Mucosa of descending colon (tissue), 3 donors: ENCODE data around the gene RAB39B. TPM values are rescaled to one million over a fixed set of nuclear protein-coding genes. Genes with fewer than 3 reads are reported as not detected.

ENCODE experiments used
- ATAC-seq: fragments of 200-7000 bp; cut with Tn5 transposase; one replicate; pipeline ENCODE4 v1.9.1; 2020; ENCODE audit warnings: mild to moderate bottlenecking, moderate library complexity
- DNase-seq, 3 donors: peaks; one replicate each; pipeline ENCODE4 v3.0.0-alpha.2; 2020
- H3K36me3 ChIP-seq: fragments of 200-600 bp; one replicate; pipeline ENCODE4 v1.8.0; 2021; ENCODE audit warnings: low read depth, mild to moderate bottlenecking
- H3K4me1 ChIP-seq: fragments of 200-600 bp; one replicate; pipeline ENCODE4 v1.8.0; 2021; ENCODE audit warnings: low read depth, mild to moderate bottlenecking
- H3K4me3 ChIP-seq: fragments of 200-600 bp; one replicate; pipeline ENCODE4 v1.8.0; 2021; ENCODE audit warnings: mild to moderate bottlenecking
- H3K9me3 ChIP-seq: fragments of 200-600 bp; one replicate; pipeline ENCODE4 v1.8.0; 2021; ENCODE audit warnings: mild to moderate bottlenecking
- intact Hi-C, 2 donors: fragments of 100-400 bp; cut with DNase I in 1 of 2; cut with micrococcal nuclease in 1 of 2; formaldehyde crosslinking; loops; one replicate each; pipeline versions ENCODE4 v1.11.0 to v1.11.1; 2022; cut with DNase I, micrococcal nuclease
- total RNA-seq, 3 donors: library from RNA; stranded (reverse); fragmentation: NEBNext Ultra II Directional in 2 of 3; extraction: Animal tissue kit (Norgen Biotek cat#: 25700) in 2 of 3; gene quantifications; one replicate each; pipeline versions ENCODE4 v1.2.1 to v1.2.4, GENCODE V29; 2021 to 2023
- TF ChIP-seq, protein P1 (sequence below): fragments of 200-600 bp; IDR thresholded peaks from one replicate; pipeline ENCODE4 v1.8.0; 2022; ENCODE audit warnings: antibody characterized with exemption, mild to moderate bottlenecking
- donor health status: DM: no; HTN: no; CAD: no; lungs with moderate emphysema.
- donor health status: DM: no; HTN: no; CAD: no.
- donor health status: DM: no; HTN: yes; CAD: no.

The RAB39B gene
- total RNA-seq, 3 donors from 2014 or later = 0.17 to 0.79 (median 0.27) TPM

DNA sequence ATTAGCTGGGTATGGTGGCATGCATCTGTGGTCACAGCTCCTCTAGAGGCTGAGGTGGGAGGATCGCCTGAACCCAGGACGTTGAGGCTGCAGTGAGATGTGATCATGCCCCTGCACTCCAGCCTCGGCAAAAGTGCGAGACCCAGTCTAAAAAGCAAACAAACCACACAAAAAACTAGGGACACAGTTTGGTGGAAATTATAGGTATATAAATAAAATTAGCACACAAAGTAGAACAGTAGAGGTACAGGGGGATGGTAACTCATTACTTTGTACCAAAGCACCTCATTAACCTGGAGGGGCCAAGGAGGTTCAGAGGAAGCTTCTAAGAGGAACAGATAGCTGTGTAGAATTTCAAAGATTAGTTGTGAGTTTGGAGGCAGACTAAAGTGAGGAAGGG lies 42.9 kb downstream of the RAB39B start:
- Histone ChIP-seq H3K36me3 (no peaks in the 10 kb centered on the region), H3K4me1 (peaks cover 3% of the 10 kb centered on the region), H3K4me3 (no peak overlapping the region), H3K9me3 (no peaks in the 10 kb centered on the region)
- ATAC-seq (no peak), DNase-seq (no peak)
- TF ChIP-seq, protein P1, sequence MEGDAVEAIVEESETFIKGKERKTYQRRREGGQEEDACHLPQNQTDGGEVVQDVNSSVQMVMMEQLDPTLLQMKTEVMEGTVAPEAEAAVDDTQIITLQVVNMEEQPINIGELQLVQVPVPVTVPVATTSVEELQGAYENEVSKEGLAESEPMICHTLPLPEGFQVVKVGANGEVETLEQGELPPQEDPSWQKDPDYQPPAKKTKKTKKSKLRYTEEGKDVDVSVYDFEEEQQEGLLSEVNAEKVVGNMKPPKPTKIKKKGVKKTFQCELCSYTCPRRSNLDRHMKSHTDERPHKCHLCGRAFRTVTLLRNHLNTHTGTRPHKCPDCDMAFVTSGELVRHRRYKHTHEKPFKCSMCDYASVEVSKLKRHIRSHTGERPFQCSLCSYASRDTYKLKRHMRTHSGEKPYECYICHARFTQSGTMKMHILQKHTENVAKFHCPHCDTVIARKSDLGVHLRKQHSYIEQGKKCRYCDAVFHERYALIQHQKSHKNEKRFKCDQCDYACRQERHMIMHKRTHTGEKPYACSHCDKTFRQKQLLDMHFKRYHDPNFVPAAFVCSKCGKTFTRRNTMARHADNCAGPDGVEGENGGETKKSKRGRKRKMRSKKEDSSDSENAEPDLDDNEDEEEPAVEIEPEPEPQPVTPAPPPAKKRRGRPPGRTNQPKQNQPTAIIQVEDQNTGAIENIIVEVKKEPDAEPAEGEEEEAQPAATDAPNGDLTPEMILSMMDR = no peak
- intact Hi-C loops = no loop called here

DNA sequence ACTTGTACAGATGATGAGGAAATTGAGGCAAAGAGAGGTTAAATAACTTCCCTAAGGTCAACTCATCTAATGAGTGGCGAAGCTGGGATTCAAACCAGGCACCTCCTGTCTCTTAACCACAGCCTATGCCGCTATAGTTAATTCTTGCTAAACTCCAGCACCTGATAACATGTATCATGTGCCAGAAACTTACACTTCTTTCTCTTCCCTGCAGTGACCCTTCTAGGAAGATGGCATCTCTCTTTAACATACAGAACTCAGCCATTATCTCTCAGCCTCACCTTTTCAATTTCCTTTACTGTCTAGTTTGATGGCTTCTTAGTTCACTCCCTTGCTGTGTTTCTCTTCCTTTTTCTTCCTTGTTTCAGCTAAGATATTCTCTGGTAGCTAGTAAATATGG lies 45.5 kb downstream of the RAB39B start:
- no peak for DNase-seq
- no peak overlapping the region for H3K4me3 ChIP-seq
- TF ChIP-seq, protein P1 = no peak
- H3K9me3 ChIP-seq = no peaks in the 10 kb centered on the region
- no peak for ATAC-seq
- intact Hi-C loops = no loop called here
- H3K36me3 ChIP-seq = no peaks in the 10 kb centered on the region
- peaks cover 3% of the 10 kb centered on the region for H3K4me1 ChIP-seq

DNA sequence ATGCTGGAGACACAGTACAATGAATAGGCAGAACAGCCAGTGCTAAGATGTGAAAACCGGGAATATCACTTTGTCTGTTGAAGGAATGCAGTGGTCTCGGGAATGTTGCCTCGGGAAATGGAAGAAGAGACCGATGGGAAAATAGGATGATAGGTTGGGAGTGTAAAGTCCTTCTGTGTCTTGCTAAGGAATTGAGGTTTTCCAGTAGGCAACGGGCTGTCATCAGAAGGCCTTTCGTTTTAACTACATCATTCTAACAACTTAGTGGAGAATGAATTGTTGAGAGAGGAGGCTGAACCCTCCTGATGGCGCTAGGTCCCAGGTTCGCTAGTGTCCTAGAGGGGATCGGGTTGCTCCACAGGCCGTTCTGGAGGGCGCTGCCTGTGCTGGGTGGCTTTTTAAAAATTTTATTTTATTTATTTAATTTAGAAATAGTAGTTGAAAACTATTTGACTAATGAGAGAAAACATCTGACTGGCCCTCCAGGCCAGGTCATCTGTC lies 47.3 kb downstream of the RAB39B start:
- TF ChIP-seq, protein P1 = no peak
- ATAC-seq (no peak), DNase-seq (no peak)
- intact Hi-C loops = no loop called here
- H3K4me1 ChIP-seq = peaks cover 3% of the 10 kb centered on the region
- no peak overlapping the region for H3K4me3 ChIP-seq
- no peaks in the 10 kb centered on the region for H3K36me3 ChIP-seq
- H3K9me3 ChIP-seq = no peaks in the 10 kb centered on the region

DNA sequence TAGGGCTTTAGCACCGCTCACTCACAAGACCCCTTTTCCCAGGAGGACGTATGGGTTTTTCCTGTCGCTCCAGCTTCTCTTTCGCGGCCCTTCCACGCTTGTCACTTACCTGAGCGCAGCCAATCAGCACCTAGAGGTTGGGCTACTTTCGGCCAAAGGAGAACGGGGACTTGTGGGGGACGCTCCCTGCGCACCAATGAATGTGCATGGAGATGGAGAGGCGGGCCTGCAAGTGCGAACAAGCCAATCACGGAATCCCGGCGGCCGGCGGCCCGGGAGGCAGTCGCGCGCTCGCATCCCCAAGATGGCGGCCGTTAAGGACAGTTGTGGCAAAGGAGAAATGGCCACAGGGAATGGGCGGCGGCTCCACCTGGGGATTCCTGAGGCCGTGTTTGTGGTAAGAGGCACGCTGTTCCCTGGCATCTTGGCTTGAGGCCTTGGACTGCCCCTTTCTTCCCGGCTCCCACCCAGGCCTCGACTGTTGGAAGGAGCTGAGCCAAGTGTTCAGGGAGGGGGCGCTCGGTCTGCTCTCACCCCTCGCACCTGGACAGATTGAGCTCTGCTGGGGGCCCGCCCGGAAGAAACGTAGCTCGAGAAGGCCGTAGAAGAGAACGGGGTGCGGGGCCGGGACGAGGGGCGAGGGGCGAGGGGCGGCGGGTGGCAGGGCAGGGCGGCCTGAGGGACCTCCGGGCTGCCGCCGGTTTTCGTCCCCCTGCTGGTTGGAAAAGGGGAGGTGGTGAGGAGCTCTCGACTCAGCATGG lies 47.9 kb downstream of the RAB39B start, which contains the start of gene VBP1:
TSS of gene VBP1 (plus strand) at position 282 of the 761 bp plus-strand sequence. CDS start at position 305, 23 bp downstream.
- TF ChIP-seq, protein P1 = peak; percentile 17
- peak within 1 kb of the TSS; percentile 44 for H3K4me3 ChIP-seq
- peak; percentile 99 for ATAC-seq
- H3K36me3 ChIP-seq = no peaks in the 10 kb centered on the region
- intact Hi-C loops = no loop called here
- peak; percentile 89 to 94 (median 89) for DNase-seq
- no peaks in the 10 kb centered on the region for H3K9me3 ChIP-seq
- H3K4me1 ChIP-seq = peaks cover 3% of the 10 kb centered on the region

DNA sequence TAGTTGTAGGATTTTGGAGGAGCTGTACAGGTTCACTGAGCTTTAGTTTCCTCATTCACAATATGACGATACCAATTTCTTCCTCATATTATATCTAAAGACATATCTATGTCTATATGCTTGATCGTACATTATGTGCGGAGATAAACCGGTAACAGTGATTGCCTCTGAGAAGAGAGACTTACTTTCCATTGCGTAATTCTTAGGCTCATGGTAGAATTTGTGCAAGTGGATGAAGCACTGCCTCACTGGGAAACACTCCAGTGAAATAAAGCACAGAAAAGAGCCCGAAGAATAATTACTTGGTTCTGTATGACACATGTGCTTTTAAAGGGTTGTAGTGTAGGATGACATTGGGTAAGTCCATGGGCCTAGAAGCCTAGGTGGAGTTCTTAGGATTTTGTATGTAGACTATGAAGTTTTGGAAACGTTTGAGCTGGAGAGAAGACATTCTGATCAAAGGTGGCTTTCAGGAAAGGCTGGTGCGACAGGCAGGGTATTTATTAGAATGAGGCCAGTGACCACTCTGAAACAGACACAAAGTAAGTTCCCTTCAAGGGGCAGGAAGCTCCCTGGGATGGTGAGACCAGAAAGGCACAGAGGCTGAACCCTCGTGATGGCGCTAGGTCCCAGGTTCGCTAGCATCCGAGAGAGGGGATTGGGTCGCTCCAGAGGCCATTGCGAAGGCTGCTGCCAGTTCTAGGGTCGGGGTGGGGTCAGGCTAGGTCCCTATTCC lies 48.7 kb downstream of the RAB39B start:
- TF ChIP-seq, protein P1 = no peak
- peak; percentile 35 for ATAC-seq
- no peak for DNase-seq
- intact Hi-C loops = no loop called here
- no peaks in the 10 kb centered on the region for H3K9me3 ChIP-seq
- peaks cover 3% of the 10 kb centered on the region for H3K4me1 ChIP-seq
- peak overlapping the region; percentile 17 for H3K4me3 ChIP-seq
- H3K36me3 ChIP-seq = no peaks in the 10 kb centered on the region
